T-cell (primary cell): Measurements from ENCODE around the gene SIX5. TPM values are rescaled to one million over a fixed set of nuclear protein-coding genes. Genes with fewer than 3 reads are reported as not detected.

Source experiments
- ATAC-seq, 4 experiments: fragments of 200-7000 bp in 3 of 4; fragments of 150-1000 bp in 1 of 4; cut with Tn5 transposase; replicated peaks in 1 of 4; 1 replicate in 3 of 4; 2 replicates in 1 of 4; pipeline ENCODE4 v1.10.0; 2021; ENCODE audit warnings: moderate library complexity in 3 of 4, mild to moderate bottlenecking in 2 of 4, moderate number of reproducible peaks in 1 of 4
- CTCF ChIA-PET, 2 donors: fragments of 300-600 bp; sonication (Branson Sonifier 250); formaldehyde crosslinking; loops; one replicate each; lab custom pipeline; 2022; ENCODE audit warnings: antibody characterized with exemption in 2 of 2; lab: Charles Lee
- POLR2A ChIA-PET, 2 donors: fragments of 300-600 bp; sonication (Branson Sonifier 250); formaldehyde crosslinking; loops; one replicate each; lab custom pipeline; 2022; ENCODE audit warnings: antibody characterized with exemption in 2 of 2; lab: Charles Lee
- DNase-seq, 35 experiments: peaks; one replicate each; pipeline versions ENCODE4 v3.0.0 to v3.0.0-alpha.2; 2013 to 2023
- H3K27ac ChIP-seq: one replicate; pipeline ENCODE4 v1.5.1; 2013; ENCODE audit warnings: low read length
- H3K27me3 ChIP-seq, 2 experiments: replicated peaks in 1 of 2; 1 replicate in 1 of 2; 2 replicates in 1 of 2; pipeline versions ENCODE4 v1.6.1 to v1.7.0; 2013; ENCODE audit warnings: low read length in 1 of 2, mixed read lengths in 1 of 2; ENCODE audit not compliant: control insufficient read depth in 2 of 2, insufficient read depth in 2 of 2; ENCODE audit errors: extremely low read depth in 1 of 2
- H3K36me3 ChIP-seq, 2 donors: 1 replicate in 1 of 2; 2 replicates in 1 of 2; pipeline versions ENCODE4 v1.6.1 to v1.7.0; 2013; ENCODE audit warnings: low read length in 1 of 2; ENCODE audit not compliant: control insufficient read depth in 2 of 2, insufficient read depth in 1 of 2; ENCODE audit errors: extremely low read depth in 1 of 2
- H3K4me1 ChIP-seq, 2 experiments: 1 replicate in 1 of 2; 2 replicates in 1 of 2; pipeline versions ENCODE4 v1.6.1 to v1.7.0; 2013; ENCODE audit warnings: low read length in 2 of 2, mixed read lengths in 1 of 2; ENCODE audit not compliant: insufficient read depth in 2 of 2, control insufficient read depth in 1 of 2; ENCODE audit errors: extremely low read depth in 1 of 2
- H3K4me3 ChIP-seq, 2 donors: 1 replicate in 1 of 2; 2 replicates in 1 of 2; pipeline versions ENCODE4 v1.5.1 to v1.7.0; 2013; ENCODE audit warnings: mild to moderate bottlenecking in 2 of 2, low read length in 1 of 2, moderate library complexity in 1 of 2; ENCODE audit not compliant: control insufficient read depth in 1 of 2; ENCODE audit errors: extremely low read depth in 1 of 2
- H3K9me3 ChIP-seq: 2 replicates; pipeline ENCODE4 v1.7.0; 2013
- H3K27ac Mint-ChIP-seq, 2 donors: one replicate each; pipeline ENCODE4 v1.8.0; 2020 to 2021; ENCODE audit warnings: mild to moderate bottlenecking in 2 of 2, mixed read lengths in 2 of 2
- H3K27me3 Mint-ChIP-seq, 2 donors: one replicate each; pipeline ENCODE4 v1.8.0; 2021 to 2022; ENCODE audit warnings: mixed read lengths in 2 of 2
- H3K36me3 Mint-ChIP-seq: one replicate; pipeline ENCODE4 v1.8.0; 2021; ENCODE audit warnings: mixed read lengths
- H3K4me1 Mint-ChIP-seq, 3 donors: one replicate each; pipeline ENCODE4 v1.8.0; 2020 to 2022; ENCODE audit warnings: mixed read lengths in 3 of 3, mild to moderate bottlenecking in 1 of 3
- H3K4me3 Mint-ChIP-seq, 3 donors: one replicate each; pipeline ENCODE4 v1.8.0; 2020 to 2022; ENCODE audit warnings: mild to moderate bottlenecking in 3 of 3, mixed read lengths in 3 of 3, moderate library complexity in 3 of 3
- H3K9me3 Mint-ChIP-seq, 3 donors: one replicate each; pipeline ENCODE4 v1.8.0; 2020 to 2022; ENCODE audit warnings: mixed read lengths in 3 of 3
- WGBS: methylation state at CpG from one replicate; pipeline ENCODE4 v1.1.5; 2013; ENCODE audit warnings: missing lambda C conversion rate; ENCODE audit not compliant: insufficient coverage; 5-methylcytosine and 5-hydroxymethylcytosine counted together
- total RNA-seq, 35 experiments: library from RNA in 6 of 35; stranded (reverse) in 6 of 35; fragments of 120-200 nt in 1 of 35; gene quantifications; one replicate each; pipeline versions ENCODE4 v1.2.1 to v1.2.4 and lab custom pipeline; 2013 to 2026

Gene SIX5
- total RNA-seq, 5 donors from 2014 or later (not counting 1 experiment from before 2014, with no cell fraction given) = 0.89 to 2.1 (median 1.3) TPM

- no peak overlapping the region for H3K27ac Mint-ChIP-seq
- peaks cover 15 to 27% of the 10 kb centered on the region in 2 donors for H3K27me3 Mint-ChIP-seq
- no peak overlapping the region for H3K4me3 Mint-ChIP-seq
- no peak overlapping the region for H3K27ac ChIP-seq
- H3K4me3 ChIP-seq = no peak overlapping the region
- H3K9me3 Mint-ChIP-seq = no peaks in the 10 kb centered on the region
- CTCF ChIA-PET = interaction anchor here (0.5 to 1.5 kb wide), 7 partner anchors 12 to 691 kb away, joined by 3 to 6 read pairs (median 4); partner anchors contain the start of gene SIX5 (in 1 of the 2)
- 94% methylated on average over 17 of the region's 26 CpGs for WGBS
- peaks cover 23% of the 10 kb centered on the region for H3K36me3 Mint-ChIP-seq
- H3K9me3 ChIP-seq = no peaks in the 10 kb centered on the region
- ATAC-seq = no peak
- H3K4me1 Mint-ChIP-seq = peaks cover 21 to 28% (median 21%) of the 10 kb centered on the region in 3 donors
- POLR2A ChIA-PET = interaction anchor here (0.5 to 0.6 kb wide), 3 partner anchors 8 to 76 kb away, joined by 3 to 5 read pairs (median 3); no protein-coding TSS in a partner anchor
- peaks cover 5 to 14% of the 10 kb centered on the region in 2 donors for H3K36me3 ChIP-seq
- H3K27me3 ChIP-seq = peaks cover 0 to 67% of the 10 kb centered on the region in 2 experiments
- peaks cover 0 to 21% of the 10 kb centered on the region in 2 experiments for H3K4me1 ChIP-seq
- no peak for DNase-seq
Observed at GRCh38 chr19:45782820-45783785, 14.1 kb upstream of the SIX5 start.

DNA sequence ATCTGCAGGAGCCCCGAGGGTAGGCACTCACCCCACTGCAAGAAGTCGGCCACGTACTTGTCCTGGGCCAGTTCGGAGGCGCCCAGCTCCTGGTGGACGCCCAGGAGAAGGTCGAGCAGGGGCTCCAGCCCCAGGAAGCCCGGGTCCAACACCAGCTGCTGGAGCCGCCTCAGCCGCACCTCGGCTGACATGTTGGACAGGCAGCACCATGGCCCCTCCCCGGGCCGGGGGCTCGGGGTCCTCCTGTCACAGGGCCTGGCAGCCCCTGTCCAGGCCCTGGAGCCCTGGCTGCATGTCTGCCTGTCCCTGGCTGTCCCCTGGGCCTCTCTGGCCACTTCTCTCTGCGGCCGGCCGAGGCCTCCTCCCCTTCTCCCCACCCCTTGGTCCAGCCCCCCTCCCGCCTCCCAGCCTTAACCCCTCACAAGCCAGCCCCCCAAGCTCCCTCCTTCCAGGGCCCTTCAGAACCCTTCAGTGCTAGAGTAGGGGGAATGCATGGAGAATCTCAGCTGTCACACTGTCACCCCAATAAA is 13.2 kb upstream of the SIX5 start, which contains the start of gene DMPK:
TSS of gene DMPK (minus strand) at position 329 of the 530 bp plus-strand sequence. CDS start at position 191, 138 bp downstream.
- ATAC-seq = no peak
- Histone ChIP-seq H3K27me3 (peaks cover 0 to 75% of the 10 kb centered on the region in 2 experiments), H3K4me1 (peaks cover 0 to 21% of the 10 kb centered on the region in 2 experiments), H3K9me3 (no peaks in the 10 kb centered on the region), H3K27ac (no peak within 1 kb of the TSS), H3K36me3 (peaks cover 7 to 14% of the 10 kb centered on the region in 2 donors), H3K4me3 (no peak within 1 kb of the TSS)
- H3K27me3 Mint-ChIP-seq = peaks cover 13 to 25% of the 10 kb centered on the region in 2 donors
- 68% methylated on average over 14 of the region's 18 CpGs for WGBS
- no peak for DNase-seq
- no peak within 1 kb of the TSS for H3K4me3 Mint-ChIP-seq
- no peak within 1 kb of the TSS for H3K27ac Mint-ChIP-seq
- peaks cover 21 to 23% (median 21%) of the 10 kb centered on the region in 3 donors for H3K4me1 Mint-ChIP-seq
- H3K36me3 Mint-ChIP-seq = peaks cover 20% of the 10 kb centered on the region
- no peaks in the 10 kb centered on the region for H3K9me3 Mint-ChIP-seq
- ChIA-PET CTCF (interaction anchor here (0.5 to 1.5 kb wide), 7 partner anchors 11 to 691 kb away, joined by 3 to 6 read pairs (median 4); partner anchors contain the start of gene SIX5 (in 1 of the 2)), POLR2A (interaction anchor here in 1 of 2 donors (0.6 kb wide), 2 partner anchors 37 to 75 kb away, joined by 3 to 5 read pairs; no protein-coding TSS in a partner anchor)

DNA sequence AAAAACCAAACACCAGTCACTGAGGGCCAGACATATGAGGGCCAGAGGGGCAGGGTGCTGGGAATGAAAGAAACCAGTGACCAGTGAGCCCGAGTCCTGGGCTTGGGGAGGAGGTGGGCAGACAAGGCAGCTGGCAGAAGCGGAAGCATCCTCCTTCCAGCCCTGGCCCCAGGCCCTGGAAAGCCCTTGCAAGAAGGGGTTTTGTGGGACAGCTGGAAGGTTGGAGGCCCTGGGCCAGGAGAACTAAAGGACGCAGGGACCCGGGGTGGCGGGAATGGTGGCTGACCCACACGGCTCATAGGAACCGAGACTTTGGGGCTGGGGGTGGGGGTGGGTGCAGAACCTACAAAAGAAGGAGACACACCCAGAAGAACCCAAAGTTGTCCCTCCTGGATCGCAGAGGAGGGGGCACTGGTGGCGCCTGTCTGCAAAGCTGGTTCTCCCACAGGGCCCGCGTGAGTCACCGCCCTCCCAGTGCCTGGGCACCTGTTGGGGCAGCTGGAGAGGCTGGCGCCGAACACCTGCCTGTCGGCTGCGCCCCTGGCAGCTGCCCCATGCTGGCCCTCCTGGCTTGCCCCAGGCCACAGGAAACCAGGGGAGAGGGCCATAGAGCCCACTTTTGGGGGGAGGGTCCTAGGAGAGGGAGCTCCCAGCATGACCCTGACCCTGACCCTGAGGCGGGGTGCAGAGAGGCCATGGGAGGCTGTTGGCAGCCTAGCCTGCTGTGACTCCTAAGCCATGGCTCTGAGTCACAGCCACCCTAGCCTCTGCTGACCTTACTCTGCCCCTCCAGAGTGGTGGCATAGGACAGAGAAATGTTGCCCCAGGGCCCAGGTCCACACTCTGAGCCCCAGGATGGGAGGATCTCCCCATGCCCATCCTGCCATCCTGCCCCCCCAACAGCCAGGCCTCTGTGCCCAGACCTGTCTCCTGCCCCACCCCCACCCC is 12.4 kb upstream of the SIX5 start:
- peaks cover 0 to 21% of the 10 kb centered on the region in 2 experiments for H3K4me1 ChIP-seq
- ChIA-PET CTCF (interaction anchor here in 1 of 2 donors (1.2 kb wide), 1 partner anchor 12 kb away, joined by 3 read pairs; the partner anchor contains the start of gene SIX5), POLR2A (no interaction called here)
- peaks cover 19% of the 10 kb centered on the region for H3K36me3 Mint-ChIP-seq
- H3K4me1 Mint-ChIP-seq = peaks cover 21 to 24% (median 23%) of the 10 kb centered on the region in 3 donors
- H3K4me3 Mint-ChIP-seq = no peak overlapping the region
- no peak overlapping the region for H3K27ac Mint-ChIP-seq
- H3K4me3 ChIP-seq = no peak overlapping the region
- ATAC-seq (no peak), DNase-seq (no peak)
- peaks cover 0 to 76% of the 10 kb centered on the region in 2 experiments for H3K27me3 ChIP-seq
- H3K9me3 Mint-ChIP-seq = no peaks in the 10 kb centered on the region
- no peak overlapping the region for H3K27ac ChIP-seq
- WGBS = 80% methylated on average over 9 of the region's 17 CpGs
- H3K27me3 Mint-ChIP-seq = peaks cover 13 to 28% of the 10 kb centered on the region in 2 donors
- no peaks in the 10 kb centered on the region for H3K9me3 ChIP-seq
- peaks cover 10 to 13% of the 10 kb centered on the region in 2 donors for H3K36me3 ChIP-seq

- Histone ChIP-seq H3K4me3 (no peak overlapping the region), H3K27me3 (peaks cover 0 to 75% of the 10 kb centered on the region in 2 experiments), H3K4me1 (peaks cover 0 to 21% of the 10 kb centered on the region in 2 experiments), H3K36me3 (peaks cover 6 to 9% of the 10 kb centered on the region in 2 donors), H3K27ac (no peak overlapping the region), H3K9me3 (no peaks in the 10 kb centered on the region)
- CTCF ChIA-PET = no interaction called here
- peaks cover 13 to 28% of the 10 kb centered on the region in 2 donors for H3K27me3 Mint-ChIP-seq
- no peak overlapping the region for H3K27ac Mint-ChIP-seq
- no peaks in the 10 kb centered on the region for H3K9me3 Mint-ChIP-seq
- no peak overlapping the region for H3K4me3 Mint-ChIP-seq
- no peak for ATAC-seq
- 61% methylated on average over 3 of the region's 13 CpGs for WGBS
- peaks cover 15% of the 10 kb centered on the region for H3K36me3 Mint-ChIP-seq
- DNase-seq = no peak
- H3K4me1 Mint-ChIP-seq = peaks cover 21 to 24% (median 23%) of the 10 kb centered on the region in 3 donors
- POLR2A ChIA-PET = interaction anchor here in 1 of 2 donors (0.6 kb wide), 1 partner anchor 12 kb away, joined by 4 read pairs; the partner anchor contains the start of gene DMWD
Observed at GRCh38 chr19:45780448-45781213, 11.6 kb upstream of the SIX5 start.

DNA sequence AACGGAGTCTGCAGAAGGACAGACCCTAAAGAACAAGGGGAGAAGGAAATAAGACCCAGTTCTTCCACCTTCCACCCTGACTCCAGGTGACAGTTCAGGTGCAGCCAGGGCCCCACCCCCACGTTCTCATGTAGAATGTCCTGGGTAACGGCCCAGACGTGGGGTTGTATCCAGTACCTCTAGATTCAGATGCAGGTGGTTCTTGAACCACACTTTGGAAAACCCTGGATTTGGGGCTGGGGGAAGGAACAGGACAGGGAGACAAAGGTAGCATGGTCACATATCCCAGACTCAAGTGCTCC is 11.0 kb upstream of the SIX5 start:
- Mint-ChIP-seq H3K9me3 (no peaks in the 10 kb centered on the region), H3K27ac (no peak overlapping the region), H3K4me1 (peaks cover 21 to 24% (median 23%) of the 10 kb centered on the region in 3 donors), H3K4me3 (peak overlapping the region in 1 of 3 donors; percentile 77), H3K36me3 (peaks cover 15% of the 10 kb centered on the region), H3K27me3 (peaks cover 13 to 28% of the 10 kb centered on the region in 2 donors)
- H3K4me3 ChIP-seq = no peak overlapping the region
- no peak overlapping the region for H3K27ac ChIP-seq
- no peak for ATAC-seq
- peaks cover 0 to 71% of the 10 kb centered on the region in 2 experiments for H3K27me3 ChIP-seq
- H3K36me3 ChIP-seq = peaks cover 6 to 9% of the 10 kb centered on the region in 2 donors
- peaks cover 0 to 21% of the 10 kb centered on the region in 2 experiments for H3K4me1 ChIP-seq
- ChIA-PET CTCF (no interaction called here), POLR2A (interaction anchor here in 1 of 2 donors (0.6 kb wide), 1 partner anchor 13 kb away, joined by 4 read pairs; the partner anchor contains the start of gene DMWD)
- no peaks in the 10 kb centered on the region for H3K9me3 ChIP-seq
- WGBS = 60% methylated on average over 2 of the region's 4 CpGs
- DNase-seq = no peak
